ENCODE data around the gene SPN.
"Not testable (repeated sequence)": the region's sequence is repeated elsewhere in the genome, so short reads cannot be mapped to it uniquely, and the experiment has no call there.

Gene SPN

DNA sequence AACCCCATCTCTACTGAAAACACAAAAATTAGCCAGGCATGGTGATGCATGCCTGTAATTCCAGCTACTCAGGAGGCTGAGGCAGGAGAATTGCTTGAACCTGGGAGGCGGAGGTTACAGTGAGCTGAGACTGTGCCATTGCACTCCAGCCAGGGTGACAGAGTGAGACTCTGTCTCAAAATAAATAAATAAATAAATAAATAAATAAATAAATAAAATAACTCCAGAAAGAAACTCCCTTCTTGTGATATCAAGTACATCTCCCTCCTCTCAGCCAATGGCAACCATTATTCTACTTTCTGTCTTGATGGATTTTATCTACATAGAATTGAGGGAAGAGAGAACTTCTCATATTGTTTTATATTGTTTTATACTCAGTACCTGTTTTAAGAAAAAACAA, 44.1 kb downstream of the SPN start:
- not testable (repeated sequence) for DNase-seq

DNA sequence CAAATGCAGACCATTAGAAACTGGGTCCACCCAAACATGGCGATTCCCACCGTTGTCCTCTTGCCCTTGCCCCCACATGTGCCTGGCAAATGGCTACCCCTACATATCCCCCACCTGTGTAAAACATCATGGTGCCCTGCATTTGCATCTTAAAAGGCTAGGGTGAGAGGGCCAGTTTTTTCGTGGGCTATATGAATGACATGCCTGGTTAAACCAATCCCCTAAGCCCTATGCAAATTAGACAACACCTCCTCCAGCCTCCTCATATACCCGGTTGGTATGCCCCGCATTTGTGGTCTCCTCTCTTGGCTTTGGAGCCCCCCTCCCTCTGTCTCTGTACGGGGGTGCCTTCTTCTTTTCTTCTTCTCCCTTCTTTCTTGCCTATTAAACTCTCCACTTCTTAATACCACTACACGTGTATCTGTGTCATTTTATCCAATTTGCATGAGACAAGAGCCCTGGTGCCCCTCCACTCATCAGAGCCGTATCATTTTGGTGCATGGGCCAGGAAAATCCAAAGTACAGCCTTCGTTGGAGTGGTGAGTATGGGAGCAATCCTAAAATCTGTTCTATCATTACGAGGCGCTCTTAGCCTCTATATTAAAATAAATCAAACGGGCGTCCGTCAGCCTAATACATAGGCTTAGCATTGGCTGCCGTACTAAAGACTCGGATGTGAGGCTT, 46.0 kb downstream of the SPN start:
- no peak for DNase-seq

DNA sequence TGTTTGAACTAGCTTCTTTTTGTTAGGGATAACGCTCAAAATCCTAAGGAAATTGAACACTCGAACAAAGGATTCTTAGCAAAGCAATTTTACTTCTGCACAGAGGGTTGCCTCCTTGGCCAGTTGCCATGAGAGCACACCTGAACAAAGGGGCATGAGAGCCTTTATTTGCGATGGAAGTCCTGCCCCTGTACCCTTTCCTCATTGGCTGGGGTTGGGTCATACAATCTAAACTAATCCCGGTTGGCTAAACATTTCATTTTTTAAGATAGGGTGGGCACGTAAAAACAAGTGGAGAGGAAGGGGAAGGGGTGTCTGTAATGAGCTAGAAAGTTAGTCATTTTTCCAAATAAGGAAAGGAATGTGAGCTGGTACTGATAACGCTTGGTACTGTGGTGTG, 46.6 kb downstream of the SPN start:
- not testable (repeated sequence) for DNase-seq

DNA sequence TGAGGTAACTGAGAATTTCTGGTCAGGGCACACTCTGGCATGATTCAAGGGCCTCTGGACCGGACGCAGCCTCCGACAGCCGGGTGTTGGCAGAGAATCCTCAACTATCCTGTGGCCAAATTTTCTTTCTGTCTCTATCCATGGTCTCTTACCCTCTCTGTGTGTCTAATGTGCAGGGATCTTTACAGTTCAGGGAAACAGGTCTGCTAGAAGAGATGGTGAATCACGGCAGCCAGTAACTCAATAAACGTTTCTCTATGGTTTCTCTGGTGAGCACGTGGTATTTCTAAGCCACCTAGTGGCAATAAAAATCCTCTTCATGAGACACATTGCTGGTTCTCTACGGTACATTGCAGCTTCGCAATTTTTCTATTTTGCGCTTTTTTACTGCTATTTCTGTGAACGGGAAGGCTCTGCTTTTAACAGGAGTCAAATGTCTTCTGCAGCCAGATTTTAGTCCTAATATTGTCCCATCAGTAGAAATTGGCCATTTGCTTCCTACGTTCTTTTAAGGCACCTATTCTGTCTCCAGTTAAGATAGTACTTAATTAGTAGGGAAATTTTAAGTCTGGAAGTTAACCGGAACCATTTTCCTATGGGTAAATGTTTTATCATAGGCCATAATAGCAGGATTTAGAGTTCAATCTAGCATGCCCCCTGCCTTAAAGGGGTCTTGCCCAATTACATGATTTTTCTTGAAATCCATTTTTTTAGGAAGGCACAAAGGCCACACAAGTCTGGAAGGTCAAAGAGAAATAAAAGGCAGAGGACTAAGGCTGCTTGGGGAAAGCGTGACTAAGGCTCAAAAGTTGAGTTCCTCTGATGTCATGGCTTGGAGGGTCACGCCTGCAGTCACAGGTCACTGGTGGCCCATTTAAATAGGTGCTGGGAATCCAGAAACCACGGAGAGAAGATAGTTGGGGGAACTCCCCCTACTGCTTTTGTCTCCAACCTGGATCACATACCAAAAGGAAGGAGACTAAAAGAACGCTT, 47.5 kb downstream of the SPN start:
- DNase-seq: peak; percentile 19 to 59

DNA sequence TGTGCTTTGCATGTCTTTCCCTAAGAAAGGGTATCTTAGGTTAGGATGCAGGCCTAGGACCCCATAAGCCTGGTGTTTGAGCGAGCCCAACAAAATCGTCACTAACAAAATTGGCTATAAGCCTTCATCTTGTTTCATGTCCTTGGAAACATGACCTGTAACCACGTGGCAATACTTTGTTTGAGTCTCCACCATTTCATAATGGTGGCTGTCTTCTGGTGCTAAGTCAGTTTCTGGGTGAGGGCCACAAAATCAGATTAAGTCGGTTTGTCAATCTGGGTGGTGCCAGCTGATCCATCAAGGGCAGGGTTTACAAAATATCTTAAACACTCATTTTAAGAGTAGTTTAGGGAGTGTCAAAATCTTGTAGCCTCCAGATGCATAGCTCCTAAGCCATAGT, 49.8 kb downstream of the SPN start:
- peak in 1 of 2 experiments; percentile 25 for DNase-seq

DNA sequence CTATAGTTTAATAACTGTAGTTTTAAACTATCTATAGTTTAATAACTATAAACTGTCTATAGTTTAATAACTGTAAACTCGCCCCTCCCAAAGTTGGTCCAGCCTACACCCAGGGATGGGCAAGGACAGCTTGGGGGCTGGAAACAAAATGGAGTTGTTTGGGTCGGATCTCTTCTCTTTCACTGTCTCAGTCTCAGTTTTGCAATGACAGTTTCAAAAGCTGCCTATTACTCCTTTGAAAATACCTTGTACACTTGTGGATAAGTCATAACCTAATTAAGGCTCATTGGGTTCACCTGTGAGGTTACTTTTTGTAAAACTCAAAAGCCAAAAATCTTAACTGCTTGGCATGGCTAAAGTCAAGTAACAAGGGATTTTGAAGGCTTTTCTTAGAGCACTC, 51.3 kb downstream of the SPN start:
- no peak for DNase-seq

DNA sequence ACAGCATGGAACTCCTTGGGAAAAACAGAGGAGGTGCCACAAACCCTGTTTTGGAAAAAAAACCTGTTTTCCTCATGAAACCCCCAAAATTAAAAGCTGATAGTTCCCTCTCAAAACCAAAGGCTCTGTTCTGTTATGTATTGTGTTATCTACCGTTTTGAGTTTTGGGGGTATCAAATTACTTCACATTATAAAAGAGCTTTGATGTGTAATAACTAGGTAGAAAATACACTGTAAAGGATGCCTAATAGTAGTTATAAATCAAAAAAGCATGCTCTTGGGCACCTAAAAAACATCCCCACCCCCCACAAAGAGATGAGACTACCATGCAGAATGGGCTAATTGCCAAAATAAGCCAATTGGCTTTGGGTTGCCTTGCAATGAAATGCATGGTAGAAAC, 51.9 kb downstream of the SPN start:
- DNase-seq: no peak

DNA sequence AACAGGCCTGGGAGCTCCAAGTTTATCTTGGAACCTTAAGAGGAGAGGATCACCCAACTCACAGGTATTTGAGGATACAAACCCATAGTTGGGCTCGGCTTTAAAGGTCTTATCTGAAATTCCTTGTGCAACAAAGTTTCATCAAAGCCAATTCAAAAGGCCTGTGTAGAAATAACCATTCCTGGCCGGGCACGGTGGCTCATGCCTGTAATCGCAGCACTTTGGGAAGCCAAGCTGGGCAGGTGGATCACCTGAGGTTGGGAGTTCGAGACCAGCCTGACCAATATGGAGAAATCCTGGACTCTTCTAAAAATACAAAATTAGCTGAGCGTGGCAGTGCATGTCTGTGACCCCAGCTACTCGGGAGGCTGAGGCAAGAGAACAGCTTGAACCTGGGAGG, 54.1 kb downstream of the SPN start:
- no peak for DNase-seq

DNA sequence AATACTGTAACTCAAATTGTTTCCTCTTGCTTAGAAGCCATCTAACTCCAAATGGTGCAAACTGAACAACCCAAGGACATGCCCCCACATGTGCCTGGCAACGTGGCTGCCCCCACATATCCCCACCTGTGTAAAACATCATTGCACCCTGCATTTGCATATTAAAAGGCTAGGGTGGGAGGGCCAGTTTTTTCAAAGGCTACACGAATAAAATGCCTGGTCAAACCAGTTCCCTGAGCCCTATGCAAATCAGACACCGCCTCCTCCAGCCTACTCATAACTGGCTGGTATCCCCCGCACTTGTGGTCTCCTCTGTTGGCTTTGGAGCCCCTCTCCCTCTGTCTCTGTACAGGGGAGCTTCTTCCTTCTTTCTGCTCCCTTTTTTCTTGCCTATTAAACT, 56.0 kb downstream of the SPN start:
- no peak for DNase-seq

All from NCI-H524 (cell line).